ENCODE data around the gene DYNC1I1. TPM values are rescaled to one million over a fixed set of nuclear protein-coding genes. Genes with fewer than 3 reads are reported as not detected.

DYNC1I1 gene
- total and polyA plus RNA-seq, 2 of the 4 experiments (the other 2 are of a cell fraction): under 0.01 to 0.15 TPM

- H2AK9ac ChIP-seq (replicated peaks; ENCODE audit: low read depth, low read length, poor library complexity): no peak overlapping the region
- no peak overlapping the region for H3K14ac ChIP-seq (replicated peaks; ENCODE audit: low read depth, low read length)
- no peak overlapping the region for H2BK15ac ChIP-seq (ENCODE audit: low read depth, low read length)
- H4K20me1 ChIP-seq (ENCODE audit: insufficient read depth, low read length): no peaks in the 10 kb centered on the region
- H2BK20ac ChIP-seq (ENCODE audit: low read depth, low read length): no peak overlapping the region
- BruUV-seq (replicated peaks): no TSS peak
- H3K27me3 ChIP-seq (ENCODE audit: control insufficient read depth, insufficient read depth, low read length): no peaks in the 10 kb centered on the region
- 0 out of 2 replicates have a peak, but pooled peaks have one; percentile 57 for ATAC-seq (ENCODE audit: low read depth)
- H3K36me3 ChIP-seq (ENCODE audit: control insufficient read depth, insufficient read depth, low read length): no peaks in the 10 kb centered on the region
- dilution Hi-C loops (cut with HindIII; ENCODE audit: low sequenced_read_pairs, unreplicated experiment) (no loop called here), in situ Hi-C loops (cut with MboI; ENCODE audit: low sequenced_read_pairs) (loop anchor here (5.0 kb wide), 1 partner anchor 149 kb away; no protein-coding TSS in a partner anchor), intact Hi-C loops (cut with micrococcal nuclease) (no loop called here)
- H3K23ac ChIP-seq (ENCODE audit: low read depth, low read length): no peak overlapping the region
- H3K4me3 ChIP-seq (ENCODE audit: insufficient read depth, low read depth, low read length): no peak overlapping the region
- H2AK5ac ChIP-seq (ENCODE audit: low read depth, low read length): no peak overlapping the region
- H3K4me1 ChIP-seq (ENCODE audit: control insufficient read depth, insufficient read depth, low read length): no peaks in the 10 kb centered on the region
- no peaks in the 10 kb centered on the region for H3K9me1 ChIP-seq (ENCODE audit: insufficient read depth, low read length)
- no peak for TF ChIP-seq MAFK (IDR thresholded peaks at IDR 0.05; ENCODE audit: low read depth, low read length)
- TF ChIP-seq CHD1 (IDR thresholded peaks at IDR 0.05; ENCODE audit: low read depth, low read length): no peak
- TF ChIP-seq MAZ (IDR thresholded peaks at IDR 0.05; ENCODE audit: borderline replicate concordance, low read depth, low read length): no peak
- TF ChIP-seq BHLHE40 (IDR thresholded peaks at IDR 0.05; ENCODE audit: low read depth, low read length): no peak
- TF ChIP-seq ELK1 (IDR thresholded peaks at IDR 0.05; ENCODE audit: borderline replicate concordance, low read depth, low read length): no peak
- peak; percentile 36 for TF ChIP-seq CTCF (conservative IDR thresholded peaks at IDR 0.05; ENCODE audit: low read depth, low read length)
- TF ChIP-seq NFE2L2 (IDR thresholded peaks at IDR 0.05; ENCODE audit: low read depth, low read length): no peak
- TF ChIP-seq CEBPB (IDR thresholded peaks at IDR 0.05; ENCODE audit: low read depth, low read length): no peak
- no peak for TF ChIP-seq POLR2A (IDR thresholded peaks at IDR 0.05; ENCODE audit: low read depth, low read length)
- peak; percentile 40 for TF ChIP-seq RAD21 (IDR thresholded peaks at IDR 0.05; ENCODE audit: low read length)
- TF ChIP-seq FOS (IDR thresholded peaks at IDR 0.05; ENCODE audit: low read depth, low read length): no peak
- TF ChIP-seq RFX5 (IDR thresholded peaks at IDR 0.05; ENCODE audit: low read depth, low read length): no peak
- TF ChIP-seq, protein P1, sequence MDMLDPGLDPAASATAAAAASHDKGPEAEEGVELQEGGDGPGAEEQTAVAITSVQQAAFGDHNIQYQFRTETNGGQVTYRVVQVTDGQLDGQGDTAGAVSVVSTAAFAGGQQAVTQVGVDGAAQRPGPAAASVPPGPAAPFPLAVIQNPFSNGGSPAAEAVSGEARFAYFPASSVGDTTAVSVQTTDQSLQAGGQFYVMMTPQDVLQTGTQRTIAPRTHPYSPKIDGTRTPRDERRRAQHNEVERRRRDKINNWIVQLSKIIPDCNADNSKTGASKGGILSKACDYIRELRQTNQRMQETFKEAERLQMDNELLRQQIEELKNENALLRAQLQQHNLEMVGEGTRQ (IDR thresholded peaks at IDR 0.05; ENCODE audit: low read depth, low read length): no peak
- no peak for TF ChIP-seq RCOR1 (IDR thresholded peaks at IDR 0.05; ENCODE audit: insufficient replicate concordance, low read length)
- H3K79me1 ChIP-seq (ENCODE audit: low read depth in 1 of 2, low read length in 2 of 2): no peaks in the 10 kb centered on the region
- CTCF ChIA-PET: interaction anchor here (0.6 kb wide), 1 partner anchor 148 kb away, joined by 3 read pairs; no protein-coding TSS in a partner anchor
- no peak overlapping the region for H2BK5ac ChIP-seq (ENCODE audit: low read depth, low read length, poor library complexity, severe bottlenecking)
- POLR2A ChIA-PET (ENCODE audit: unreplicated experiment): no interaction called here
- peak; percentile 13 for DNase-seq
- H2AFZ ChIP-seq (replicated peaks; ENCODE audit: low read length, poor library complexity): no peak overlapping the region
- no peak overlapping the region for H4K5ac ChIP-seq (ENCODE audit: low read depth, low read length)
- no CpG with 5 or more reads among the region's 2 CpGs for WGBS, 2 experiments (ENCODE audit: extremely low coverage in 2 of 2, insufficient read length in 1 of 2)
- H3K9ac ChIP-seq (ENCODE audit: low read depth, low read length): no peak overlapping the region
- no peaks in the 10 kb centered on the region for H3K9me3 ChIP-seq (ENCODE audit: control insufficient read depth, insufficient read depth, low read length)
- no peak overlapping the region for H3K56ac ChIP-seq (ENCODE audit: extremely low read depth, insufficient read depth, low read length)
- H4K91ac ChIP-seq (ENCODE audit: insufficient read depth, low read depth, low read length): no peak overlapping the region
- no peak overlapping the region for H3K27ac ChIP-seq (ENCODE audit: insufficient read depth, low read length)
- H2BK120ac ChIP-seq (ENCODE audit: low read depth, low read length): no peak overlapping the region
- H3K18ac ChIP-seq (ENCODE audit: low read depth, low read length): no peak overlapping the region
- H4K8ac ChIP-seq (ENCODE audit: low read depth in 2 of 2, low read length in 2 of 2): no peak overlapping the region
- no peak overlapping the region for H3K4ac ChIP-seq (ENCODE audit: low read depth, low read length)
- H3K4me2 ChIP-seq (ENCODE audit: low read depth, low read length): no peak overlapping the region
Measured at GRCh38 chr7:95723583-95724180, 48.7 kb upstream of the DYNC1I1 start.
